SU-DHL-6 (cell line): ENCODE results near the gene EEFSEC.

ENCODE experiments used
- H2AFZ ChIP-seq: fragments of 200-600 bp; sonication (generic); 2 replicates; pipeline ENCODE4 v1.6.1; 2014; ENCODE audit warnings: low read depth, mild to moderate bottlenecking, moderate library complexity, mixed read lengths, antibody characterized with exemption, low read length; ENCODE audit not compliant: severe bottlenecking
- H3F3A ChIP-seq: fragments of 200-600 bp; shearing (Covaris generic); 2 replicates; pipeline ENCODE4 v1.6.0; 2016; ENCODE audit warnings: antibody characterized with exemption, mild to moderate bottlenecking; ENCODE audit not compliant: insufficient read depth
- H3K27ac ChIP-seq: fragments of 200-600 bp; sonication (generic); 2 replicates; pipeline ENCODE4 v1.5.1; 2016; ENCODE audit warnings: low read depth, mild to moderate bottlenecking, low read length, moderate library complexity, mixed read lengths
- H3K27me3 ChIP-seq: fragments of 200-600 bp; sonication (generic), shearing (Covaris generic); 2 replicates; pipeline ENCODE4 v1.6.0; 2014; ENCODE audit warnings: mild to moderate bottlenecking, low read length
- H3K36me3 ChIP-seq: fragments of 200-600 bp; sonication (generic); 2 replicates; pipeline ENCODE4 v1.6.1; 2014; ENCODE audit warnings: mild to moderate bottlenecking, low read length, mixed read lengths
- H3K4me2 ChIP-seq: fragments of 300-600, 200-600 bp; shearing (Covaris generic), sonication (generic); 2 replicates; pipeline ENCODE4 v1.6.0; 2014; ENCODE audit warnings: low read length, low read depth, mild to moderate bottlenecking; ENCODE audit not compliant: poor library complexity, severe bottlenecking
- H3K4me3 ChIP-seq: fragments of 200-600 bp; sonication (generic); 2 replicates; pipeline ENCODE4 v1.5.1; 2014; ENCODE audit warnings: antibody characterized with exemption, low read length, mild to moderate bottlenecking, mixed read lengths; ENCODE audit not compliant: insufficient read depth, poor library complexity, severe bottlenecking
- H3K79me2 ChIP-seq: fragments of 200-600 bp; sonication (generic); 2 replicates; pipeline ENCODE4 v1.6.1; 2014; ENCODE audit warnings: mild to moderate bottlenecking, low read length, moderate library complexity; ENCODE audit not compliant: insufficient read depth
- H3K9ac ChIP-seq: fragments of 200-600 bp; sonication (generic); 2 replicates; pipeline ENCODE4 v1.7.0; 2014; ENCODE audit warnings: mild to moderate bottlenecking, low read length
- H3K9me2 ChIP-seq: fragments of 200-600 bp; sonication (generic); replicated peaks from 2 replicates; pipeline ENCODE4 v1.6.1; 2014; ENCODE audit warnings: low read length; ENCODE audit not compliant: insufficient read depth
- H3K9me3 ChIP-seq: fragments of 200-600 bp; sonication (generic); 2 replicates; pipeline ENCODE4 v1.6.1; 2014; ENCODE audit warnings: low read length, mixed read lengths; ENCODE audit not compliant: insufficient read depth
- H4K20me1 ChIP-seq: fragments of 200-600 bp; sonication (generic); 2 replicates; pipeline ENCODE4 v1.6.1; 2014; ENCODE audit warnings: low read depth, mild to moderate bottlenecking, antibody characterized with exemption, low read length, moderate library complexity, mixed read lengths
- CTCF ChIP-seq: fragments of 200-600 bp; sonication (generic); IDR thresholded peaks from one replicate; pipeline ENCODE4 v1.5.1; 2017; ENCODE audit warnings: antibody characterized with exemption, mild to moderate bottlenecking, low read length, moderate library complexity; ENCODE audit not compliant: insufficient read depth, poor library complexity, severe bottlenecking
- EZH2phosphoT487 ChIP-seq: fragments of 200-600 bp; sonication (generic), shearing (Covaris generic); conservative IDR thresholded peaks from 2 replicates; pipeline ENCODE4 v1.6.1; 2018; ENCODE audit warnings: mild to moderate bottlenecking, antibody characterized with exemption, low read length, moderate library complexity, mixed read lengths

The EEFSEC gene

GRCh38 chr3:128146201-128146600 is 7.1 kb upstream of the EEFSEC start:
- H3K27ac ChIP-seq, result no peak overlapping the region
- H3K36me3 ChIP-seq, result no peaks in the 10 kb centered on the region
- no peak overlapping the region for H2AFZ ChIP-seq
- no peaks in the 10 kb centered on the region for H4K20me1 ChIP-seq
- no peak for TF ChIP-seq CTCF
- TF ChIP-seq EZH2phosphoT487, result no peak
- no peak overlapping the region for H3K4me2 ChIP-seq
- no peaks in the 10 kb centered on the region for H3K9me3 ChIP-seq
- H3K4me3 ChIP-seq, result no peak overlapping the region
- H3K9ac ChIP-seq, result no peak overlapping the region
- no peaks in the 10 kb centered on the region for H3K9me2 ChIP-seq
- H3K79me2 ChIP-seq, result no peaks in the 10 kb centered on the region
- no peaks in the 10 kb centered on the region for H3K27me3 ChIP-seq
- no peaks in the 10 kb centered on the region for H3F3A ChIP-seq

GRCh38 chr3:128149650-128150049 is 3.6 kb upstream of the EEFSEC start:
- Histone ChIP-seq H3K27me3 (no peaks in the 10 kb centered on the region), H3K9me3 (no peaks in the 10 kb centered on the region), H3K36me3 (no peaks in the 10 kb centered on the region), H3K4me2 (no peak overlapping the region), H3K27ac (no peak overlapping the region), H2AFZ (no peak overlapping the region), H3K9ac (no peak overlapping the region), H3F3A (peaks cover 8% of the 10 kb centered on the region), H3K4me3 (no peak overlapping the region), H3K9me2 (no peaks in the 10 kb centered on the region), H4K20me1 (no peaks in the 10 kb centered on the region), H3K79me2 (peaks cover 9% of the 10 kb centered on the region)
- TF ChIP-seq EZH2phosphoT487 (no peak), CTCF (no peak)

GRCh38 chr3:128151758-128152274 is 1.5 kb upstream of the EEFSEC start:
- H3K9me2 ChIP-seq, result no peaks in the 10 kb centered on the region
- TF ChIP-seq EZH2phosphoT487 (no peak), CTCF (no peak)
- H3K79me2 ChIP-seq, result peaks cover 27% of the 10 kb centered on the region
- H3K4me3 ChIP-seq, result no peak overlapping the region
- H3F3A ChIP-seq, result peaks cover 8% of the 10 kb centered on the region
- no peak overlapping the region for H3K9ac ChIP-seq
- H3K9me3 ChIP-seq, result no peaks in the 10 kb centered on the region
- no peak overlapping the region for H2AFZ ChIP-seq
- H3K27me3 ChIP-seq, result no peaks in the 10 kb centered on the region
- no peaks in the 10 kb centered on the region for H4K20me1 ChIP-seq
- H3K27ac ChIP-seq, result no peak overlapping the region
- no peak overlapping the region for H3K4me2 ChIP-seq
- H3K36me3 ChIP-seq, result no peaks in the 10 kb centered on the region; the same call in 1 of the 2 replicates
